Right hindlimb (tissue), 1 donor: ENCODE data around the gene TNS3.

Source experiments
- DNase-seq: peaks from one replicate; pipeline ENCODE4 v3.0.0-alpha.2; 2018

The TNS3 gene

DNA sequence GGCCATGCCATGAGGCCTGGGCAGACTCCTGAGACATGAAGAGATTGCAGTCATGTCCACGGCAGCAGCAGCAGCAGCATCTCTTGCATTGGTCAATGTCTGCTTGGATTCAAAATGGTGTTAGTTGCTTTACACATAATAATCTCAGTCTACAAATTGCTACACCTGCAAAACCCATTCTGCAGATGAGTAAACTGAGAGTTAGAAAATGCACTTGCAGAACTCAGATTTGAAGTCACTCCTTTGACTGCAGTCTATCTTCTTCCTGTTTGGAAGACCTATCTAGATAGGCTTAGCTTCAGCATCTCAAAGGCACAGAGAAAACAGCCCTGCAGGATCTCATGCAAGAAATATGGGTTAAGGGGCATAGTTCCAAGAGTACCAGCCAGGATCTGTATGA, 350.3 kb downstream of the TNS3 start:
- no peak for DNase-seq

- no peak for DNase-seq
Observed at GRCh38 chr7:47231032-47231431, 350.9 kb downstream of the TNS3 start.

GRCh38 chr7:47228386-47229014, 353.4 kb downstream of the TNS3 start:
- no peak for DNase-seq

- no peak for DNase-seq
Observed at GRCh38 chr7:47227762-47228177, 354.1 kb downstream of the TNS3 start.

GRCh38 chr7:47226696-47227095, 355.2 kb downstream of the TNS3 start:
- no peak for DNase-seq

- DNase-seq = no peak
Observed at GRCh38 chr7:47225387-47226131, 356.4 kb downstream of the TNS3 start.
